Right kidney (tissue), 1 donor: Measurements from ENCODE around the gene CDCA8.
"Not testable (repeated sequence)": the region's sequence is repeated elsewhere in the genome, so short reads cannot be mapped to it uniquely, and the experiment has no call there.

ENCODE experiments used
- DNase-seq: peaks from one replicate; pipeline ENCODE4 v3.0.0-alpha.2; 2016

Gene CDCA8

DNA sequence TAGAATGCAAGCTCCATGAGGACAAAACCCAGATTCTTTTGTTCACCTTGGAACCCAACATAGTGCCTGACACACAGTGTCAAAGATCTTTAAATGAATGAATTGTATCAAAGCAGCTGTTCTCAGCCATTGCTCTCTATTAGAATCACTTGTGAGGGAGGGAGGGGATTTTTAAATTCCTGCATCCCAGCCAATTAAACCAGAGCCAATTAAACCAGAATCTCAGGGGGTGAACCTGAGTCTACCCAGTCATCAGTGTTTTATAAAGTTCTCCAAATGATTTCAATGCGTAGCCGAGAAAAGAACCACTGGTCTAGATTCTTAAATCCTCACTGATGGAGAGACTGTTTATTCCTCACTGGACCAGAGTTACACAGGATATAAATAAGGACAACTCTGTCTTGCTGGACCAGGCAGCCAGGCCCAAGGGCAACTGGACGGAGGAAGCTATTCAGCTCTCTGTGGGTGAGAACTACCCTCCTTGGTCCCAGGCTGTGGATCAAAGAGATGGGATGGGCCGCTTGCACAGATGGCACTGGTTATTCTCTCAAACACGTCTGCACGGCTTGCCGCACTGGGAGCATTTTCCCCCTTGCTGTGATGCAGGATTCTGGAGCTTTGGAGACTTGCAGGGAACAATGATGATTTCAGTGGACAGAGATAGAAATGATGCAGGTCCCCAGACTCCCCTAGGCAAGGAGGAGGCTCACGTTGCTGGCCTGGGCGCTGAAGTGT is 20.0 kb upstream of the CDCA8 start:
- no peak for DNase-seq

DNA sequence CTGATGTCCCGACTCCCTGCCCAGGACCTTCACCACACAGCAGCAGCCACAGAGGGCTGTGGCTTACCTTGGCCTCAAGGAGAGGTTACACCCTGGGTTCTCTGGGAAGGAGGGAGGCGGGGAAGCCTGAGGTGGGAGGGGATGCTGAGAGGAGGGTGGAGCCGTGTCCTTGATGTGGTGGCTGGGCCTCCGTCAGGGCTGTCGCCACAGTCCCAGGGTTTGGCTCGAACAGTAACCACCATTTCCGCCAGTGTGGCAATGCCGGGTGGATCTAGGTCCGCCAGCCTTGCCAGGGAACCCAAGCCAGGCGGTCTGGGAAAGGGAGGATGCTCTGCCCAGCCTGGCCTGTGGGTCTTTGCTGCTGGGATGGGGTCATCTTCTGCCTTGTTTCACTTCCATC is 18.4 kb upstream of the CDCA8 start:
- DNase-seq: no peak

GRCh38 chr1:37676281-37677142 is 15.8 kb upstream of the CDCA8 start:
- DNase-seq: peak; percentile 42

GRCh38 chr1:37677143-37677439 is 15.2 kb upstream of the CDCA8 start:
- no peak for DNase-seq

DNA sequence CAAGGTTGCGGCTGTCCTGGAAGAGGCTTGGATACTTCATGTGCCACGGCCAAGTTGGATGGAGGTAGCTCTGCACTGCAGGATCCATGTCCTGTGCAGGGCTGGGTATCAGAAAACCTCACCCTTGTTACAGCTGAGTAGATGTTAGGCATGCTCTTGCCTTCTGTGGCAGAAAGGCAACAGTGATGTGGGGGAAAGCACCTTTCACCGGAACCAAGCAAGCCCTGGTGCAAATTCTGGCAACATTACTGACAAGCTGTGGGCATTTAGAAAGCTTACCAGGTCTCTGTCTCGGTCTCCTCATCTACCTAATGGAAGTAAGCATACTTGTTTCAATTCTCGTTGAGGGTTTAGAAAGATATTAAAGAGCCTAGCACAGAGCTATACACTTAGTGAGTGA is 14.5 kb upstream of the CDCA8 start:
- DNase-seq: no peak

DNA sequence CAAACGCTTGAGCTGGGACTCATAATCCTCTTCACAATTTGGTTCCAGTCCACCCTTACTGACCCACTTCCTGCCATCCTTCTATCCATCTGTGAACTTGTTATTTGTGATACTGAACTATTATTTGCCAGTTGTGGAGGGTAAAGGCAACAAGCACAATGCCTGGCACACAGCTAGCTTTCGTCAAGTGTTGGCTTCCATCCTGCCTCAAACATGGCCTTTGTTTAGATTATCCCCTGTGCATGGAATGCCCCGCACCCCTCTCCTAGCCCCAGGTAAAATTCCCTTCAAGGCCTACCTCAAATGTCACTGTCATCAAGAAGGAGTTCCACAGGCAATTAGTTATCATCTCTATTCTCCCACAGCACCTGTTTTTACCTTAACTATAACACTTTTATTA is 11.4 kb upstream of the CDCA8 start:
- DNase-seq: no peak

DNA sequence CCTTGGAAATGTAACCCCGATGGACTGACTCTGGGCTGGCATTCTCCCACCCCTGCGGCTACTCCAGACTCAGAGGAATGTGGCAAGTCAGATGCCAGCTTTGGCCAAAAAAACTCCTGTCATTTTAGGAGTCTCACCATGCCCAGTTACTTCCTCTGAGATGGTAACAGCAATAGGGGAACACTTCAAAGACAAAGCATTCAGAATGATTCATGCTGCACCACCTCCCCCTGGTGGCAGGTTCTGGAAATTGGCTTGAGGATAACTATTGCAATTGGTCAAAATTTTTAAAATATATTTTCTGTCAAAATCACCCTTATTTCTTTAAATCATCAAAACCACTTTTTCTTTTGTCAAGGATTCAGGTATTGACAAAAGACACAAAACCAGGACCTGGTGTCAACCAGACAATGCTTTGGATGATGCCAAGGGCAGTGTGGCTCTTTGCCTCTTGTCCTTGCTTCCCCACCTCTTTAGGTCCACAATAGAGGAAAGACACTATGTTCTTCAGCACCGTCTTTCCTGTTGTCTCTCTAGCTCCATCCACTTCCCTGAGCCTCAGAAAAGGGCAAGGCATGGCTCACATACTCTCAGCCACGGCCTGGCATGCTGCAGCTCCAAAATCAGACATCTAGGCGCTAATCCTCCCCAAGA is 9.9 kb upstream of the CDCA8 start:
- DNase-seq: peak; percentile 51

- not testable (repeated sequence) for DNase-seq
Observed at GRCh38 chr1:37684182-37684581, 8.1 kb upstream of the CDCA8 start.

DNA sequence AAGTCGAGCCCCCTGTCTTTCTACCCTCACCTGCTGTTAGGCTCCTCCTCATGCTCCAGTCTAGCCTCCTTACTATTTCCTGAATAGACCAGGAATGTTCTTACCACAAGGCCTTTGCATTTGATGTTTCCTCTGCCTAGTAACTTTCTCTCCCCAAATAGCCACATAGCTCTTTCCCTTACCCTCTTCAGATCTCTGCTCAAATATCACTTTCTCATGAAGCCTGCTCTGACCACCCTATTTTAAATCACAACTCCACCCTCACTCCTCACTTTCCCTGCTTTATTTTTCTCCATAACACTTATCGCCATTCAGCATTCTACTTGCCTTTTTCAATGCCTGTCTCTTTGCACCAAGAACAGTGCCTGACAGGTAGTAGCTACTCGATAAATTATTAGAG is 6.6 kb upstream of the CDCA8 start:
- DNase-seq: no peak

DNA sequence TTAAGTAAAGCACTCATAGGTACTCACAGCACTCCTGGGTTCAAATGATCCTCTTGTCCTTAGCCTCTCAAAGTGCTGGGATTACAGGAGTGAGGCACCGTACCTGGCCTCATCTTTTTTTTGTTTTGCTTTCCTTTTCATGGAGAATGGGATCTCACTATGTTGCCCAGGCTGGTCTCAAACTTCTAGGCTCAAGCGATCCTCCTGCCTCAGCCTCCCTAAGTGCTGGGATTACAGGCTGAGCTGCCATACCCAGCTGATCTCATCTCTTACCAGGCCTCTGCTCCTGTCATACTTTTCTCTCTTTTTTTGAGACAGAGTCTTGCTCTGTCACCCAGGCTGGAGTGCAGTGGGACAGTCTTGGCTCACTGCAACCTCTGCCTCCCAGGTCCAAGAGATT is 4.6 kb upstream of the CDCA8 start:
- DNase-seq: not testable (repeated sequence)

DNA sequence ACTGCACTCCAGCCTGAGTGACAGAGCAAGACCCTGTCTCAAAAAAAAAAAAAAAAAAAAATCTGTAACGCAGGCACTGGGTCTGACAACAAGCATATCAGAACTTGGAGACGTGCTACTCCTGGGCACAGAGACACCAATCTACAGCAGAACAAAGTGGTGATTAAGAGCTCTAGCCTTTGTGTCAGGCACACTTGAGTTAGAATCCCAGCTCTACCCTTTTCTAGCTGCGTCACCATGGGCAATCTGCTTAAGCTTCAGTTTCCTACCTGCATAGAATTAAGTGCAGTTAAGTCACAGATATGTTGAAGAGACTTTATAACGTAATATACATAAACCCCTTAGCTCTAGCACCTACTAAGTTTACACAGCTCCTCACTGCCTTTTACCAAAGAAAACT is 3.4 kb upstream of the CDCA8 start:
- DNase-seq: no peak

DNA sequence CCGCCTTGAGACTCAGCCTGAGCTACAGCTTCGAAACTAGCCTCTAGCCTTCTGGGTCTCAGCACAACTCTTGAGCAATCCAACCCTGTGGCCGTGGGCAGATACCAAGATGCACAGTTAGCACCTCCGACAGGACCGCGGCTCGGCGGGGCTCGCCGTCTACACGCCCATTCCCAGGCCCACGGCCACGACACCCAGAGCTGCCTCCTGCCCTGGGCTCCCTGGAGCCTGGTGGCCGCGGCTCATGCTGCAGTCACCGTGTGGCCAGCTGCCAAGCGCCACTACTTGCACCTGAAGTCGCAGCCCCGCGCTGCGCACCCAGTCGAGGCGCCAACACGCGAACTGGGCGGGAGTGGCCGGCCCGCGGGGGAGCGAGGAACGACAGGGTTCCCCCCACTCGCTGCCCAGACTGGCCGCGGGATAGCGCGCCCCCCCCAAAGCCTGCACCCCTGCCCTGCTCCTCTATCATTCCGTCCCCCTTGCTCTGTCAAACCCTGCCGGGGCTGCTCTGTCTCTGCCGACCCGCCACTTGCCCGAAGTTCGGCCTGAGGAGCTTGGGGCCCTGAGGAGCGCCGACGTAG is 729 bp upstream of the CDCA8 start:
- peak; percentile 86 for DNase-seq

DNA sequence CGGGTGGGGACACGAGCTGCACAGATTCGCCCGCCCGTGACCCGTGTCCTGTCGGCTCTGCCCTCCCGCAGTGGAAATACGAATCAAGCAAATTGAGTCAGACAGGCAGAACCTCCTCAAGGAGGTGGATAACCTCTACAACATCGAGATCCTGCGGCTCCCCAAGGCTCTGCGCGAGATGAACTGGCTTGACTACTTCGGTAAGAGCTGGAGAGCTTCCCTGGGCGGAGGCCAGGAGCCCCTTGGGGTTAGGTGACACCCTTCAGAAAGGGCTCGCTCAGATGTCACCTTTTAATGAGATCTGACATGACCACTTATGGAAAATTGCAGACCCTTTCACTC is 489 bp downstream of the CDCA8 start:
- no peak for DNase-seq

DNA sequence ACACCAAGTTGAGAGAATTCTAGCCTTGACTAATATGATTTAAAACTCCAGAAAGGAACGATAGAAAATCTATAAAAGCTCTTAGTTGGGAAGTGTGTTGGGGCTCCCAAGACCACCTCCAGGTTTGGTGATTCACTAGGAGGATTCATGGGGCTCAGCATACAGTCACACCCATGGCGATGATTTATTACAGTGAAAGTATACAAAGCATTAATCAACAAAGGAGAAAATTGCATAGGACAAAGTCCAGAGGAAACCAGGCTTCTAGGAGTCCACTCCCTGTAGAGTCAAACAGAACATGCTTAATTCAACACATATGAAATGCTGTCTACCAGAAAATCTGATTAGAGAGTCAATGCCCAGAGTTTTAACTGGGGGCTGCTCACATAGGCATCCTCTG is 4.8 kb downstream of the CDCA8 start:
- no peak for DNase-seq

GRCh38 chr1:37697737-37698136 is 5.4 kb downstream of the CDCA8 start:
- DNase-seq: no peak

- no peak for DNase-seq
Observed at GRCh38 chr1:37699147-37699546, 6.8 kb downstream of the CDCA8 start.

GRCh38 chr1:37701051-37701450 is 8.7 kb downstream of the CDCA8 start:
- no peak for DNase-seq

DNA sequence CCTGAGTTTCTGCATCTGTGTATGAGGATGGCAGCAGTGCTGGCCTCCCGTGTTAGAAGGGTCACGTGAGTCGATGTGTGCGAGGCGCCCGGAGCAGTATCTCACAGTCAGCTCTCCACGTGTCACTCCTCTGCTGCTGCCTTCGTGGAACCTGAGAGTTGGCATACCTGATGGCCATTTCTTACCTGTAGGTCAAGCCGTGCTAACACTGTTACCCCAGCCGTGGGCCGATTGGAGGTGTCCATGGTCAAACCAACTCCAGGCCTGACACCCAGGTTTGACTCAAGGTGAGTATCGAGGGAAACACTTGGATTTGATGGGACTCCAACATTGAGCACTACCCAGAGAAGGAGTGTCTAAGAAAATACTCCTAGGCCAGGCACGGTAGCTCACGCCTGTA is 10.7 kb downstream of the CDCA8 start:
- no peak for DNase-seq

DNA sequence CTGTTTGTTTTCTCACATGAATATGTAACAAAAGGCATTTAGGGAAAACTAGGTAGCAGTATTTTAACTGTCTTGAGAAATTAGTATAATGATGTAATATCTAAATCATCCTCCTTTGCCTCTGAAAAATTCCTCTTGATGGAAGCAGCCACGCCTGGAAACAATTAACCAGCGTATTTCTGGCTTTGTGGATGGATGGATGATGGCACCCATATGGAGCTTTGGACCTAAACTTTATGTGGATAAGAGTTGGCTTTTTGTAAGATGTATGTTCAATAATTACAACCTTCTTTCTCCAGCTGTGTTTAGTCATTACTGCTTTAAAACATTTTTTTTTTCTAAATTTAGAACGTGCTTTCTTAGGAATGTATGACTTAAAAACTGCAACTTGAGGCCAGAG is 12.7 kb downstream of the CDCA8 start:
- no peak for DNase-seq

- DNase-seq: no peak
Observed at GRCh38 chr1:37705399-37705798, 13.1 kb downstream of the CDCA8 start.

- DNase-seq: no peak
Observed at GRCh38 chr1:37708471-37708870, 16.2 kb downstream of the CDCA8 start.

DNA sequence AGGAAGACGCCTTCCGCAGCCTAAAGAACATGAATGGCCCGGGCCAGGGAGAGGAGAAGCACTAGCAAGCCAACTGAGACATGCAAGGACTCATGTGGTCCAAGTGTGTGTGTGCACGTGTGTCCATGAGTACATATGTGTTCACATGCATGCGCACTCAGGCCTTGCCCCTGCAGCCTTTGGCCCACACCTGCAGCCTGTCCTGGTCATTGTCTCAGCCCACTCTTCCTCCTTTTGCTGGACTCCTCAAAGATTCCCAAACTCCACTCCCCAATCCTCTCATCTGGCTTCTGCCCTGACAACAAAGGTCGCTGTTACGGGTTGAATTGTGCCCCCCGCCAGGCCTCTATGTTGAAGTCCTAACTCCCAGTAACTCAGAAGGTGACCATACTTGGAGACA is 21.9 kb downstream of the CDCA8 start:
- no peak for DNase-seq

DNA sequence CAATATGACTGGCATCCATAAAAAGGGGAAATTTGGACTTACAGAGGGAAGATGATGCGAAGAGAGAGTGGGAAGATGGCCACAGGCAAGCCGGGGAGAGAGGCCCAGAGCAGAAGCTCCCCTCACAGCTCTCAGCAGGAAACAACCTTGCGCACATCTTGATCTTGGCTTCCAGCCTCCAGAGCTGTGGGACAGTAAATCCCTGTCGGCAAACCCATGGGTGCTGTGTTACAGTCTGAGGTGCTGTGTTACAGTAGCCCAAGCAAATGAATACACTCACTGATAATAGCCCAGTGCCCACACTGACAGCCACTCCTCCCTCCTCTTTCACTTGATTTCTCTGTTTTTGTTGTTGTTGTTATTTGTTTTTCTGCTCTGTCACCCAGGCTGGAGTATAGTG is 22.4 kb downstream of the CDCA8 start:
- DNase-seq: no peak
